Measurements from ENCODE around the gene POMP. TPM values are rescaled to one million over a fixed set of nuclear protein-coding genes. Genes with fewer than 3 reads are reported as not detected.

The POMP gene
- total RNA-seq, result 49.6 to 50.5 TPM (median 49.7 TPM) in 3 replicates

DNA sequence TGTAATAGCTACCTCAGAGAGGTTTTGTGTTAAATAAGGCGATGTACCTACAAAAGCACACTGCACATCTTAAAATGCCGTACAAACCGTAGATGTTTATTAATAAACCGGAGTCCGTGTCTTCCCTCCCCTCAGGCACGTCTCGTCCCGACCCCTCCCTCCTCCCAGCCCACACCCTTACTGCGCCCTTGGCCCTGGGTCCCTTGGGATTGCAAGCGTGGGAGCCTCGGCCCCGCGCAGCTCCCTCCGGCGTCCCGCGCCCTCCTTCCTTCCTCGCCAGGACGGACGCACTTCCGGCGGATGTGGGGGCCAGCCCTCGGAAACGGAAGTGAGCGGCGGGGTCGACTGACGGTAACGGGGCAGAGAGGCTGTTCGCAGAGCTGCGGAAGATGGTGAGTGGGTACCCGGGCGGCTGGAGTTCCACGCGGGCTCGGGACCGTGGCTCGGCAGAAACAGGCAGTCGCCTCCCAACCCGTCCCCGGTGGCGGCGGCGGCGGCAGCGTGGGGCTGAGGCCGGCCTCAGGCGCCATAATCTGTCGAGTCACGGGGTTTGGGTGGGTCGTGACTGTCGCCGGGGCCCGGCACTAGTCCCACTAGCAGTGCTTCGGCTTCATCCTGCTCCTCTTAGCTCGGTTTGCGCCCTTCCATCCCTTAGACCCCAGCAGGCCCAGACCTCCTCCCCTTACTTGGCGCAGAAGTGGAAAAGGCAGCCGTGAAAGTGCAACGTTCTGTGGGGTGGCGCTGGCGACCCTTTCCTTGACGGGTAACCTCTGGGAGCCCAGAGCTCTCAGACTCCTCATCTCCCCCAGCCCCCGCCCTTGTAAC, at the start of gene POMP:
Gene POMP, plus strand, starts transcription at position 335 of the 825 bp plus-strand sequence. Its CDS starts 55 bp downstream, at position 390.
- Mint-ChIP-seq H3K27me3 (ENCODE audit: low read depth) (no peaks in the 10 kb centered on the region), H3K4me1 (peaks cover 48% of the 10 kb centered on the region)
- TF ChIP-seq CTCF (IDR thresholded peaks at IDR 0.05; ENCODE audit: unreplicated experiment), result no peak

DNA sequence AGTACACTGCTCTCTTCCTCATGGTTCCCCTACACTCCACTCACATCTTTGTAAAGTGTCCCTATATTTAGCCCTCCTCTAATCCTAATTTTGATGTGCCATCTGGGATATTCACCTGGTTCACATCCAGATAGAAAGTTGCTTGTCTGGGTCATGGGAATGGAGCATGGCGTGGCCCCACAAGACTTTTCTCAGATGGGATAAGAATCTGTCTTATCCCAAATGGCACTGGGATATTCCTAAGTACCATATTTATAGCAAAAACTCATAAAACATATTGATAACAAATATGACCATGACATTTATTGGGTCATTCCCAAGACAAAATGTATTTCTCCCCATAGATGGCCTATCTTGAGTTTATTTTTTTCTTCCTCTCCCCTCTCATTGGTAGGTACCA, 49.5 kb upstream of the POMP start:
- Mint-ChIP-seq H3K4me3 (no peak overlapping the region), H3K4me1 (peaks cover 5% of the 10 kb centered on the region), H3K36me3 (no peaks in the 10 kb centered on the region), H3K9me3 (peaks cover 3% of the 10 kb centered on the region), H3K27ac (peak overlapping the region; percentile 43), H3K27me3 (ENCODE audit: low read depth) (peaks cover 5% of the 10 kb centered on the region)
- TF ChIP-seq CTCF (IDR thresholded peaks at IDR 0.05; ENCODE audit: unreplicated experiment), result no peak
- DNase-seq (ENCODE audit: low spot score in 2 of 2, unreplicated experiment in 2 of 2), result no peak

More for the DNA sequence above, at the start of gene POMP:
- peaks cover 2% of the 10 kb centered on the region for H3K36me3 Mint-ChIP-seq
- no peaks in the 10 kb centered on the region for H3K9me3 Mint-ChIP-seq
- H3K4me3 Mint-ChIP-seq, result peak within 1 kb of the TSS; percentile 95
- peak; percentile 77 to 83 for DNase-seq (ENCODE audit: low spot score in 2 of 2, unreplicated experiment in 2 of 2)
- peak within 1 kb of the TSS; percentile 95 for H3K27ac Mint-ChIP-seq

DNA sequence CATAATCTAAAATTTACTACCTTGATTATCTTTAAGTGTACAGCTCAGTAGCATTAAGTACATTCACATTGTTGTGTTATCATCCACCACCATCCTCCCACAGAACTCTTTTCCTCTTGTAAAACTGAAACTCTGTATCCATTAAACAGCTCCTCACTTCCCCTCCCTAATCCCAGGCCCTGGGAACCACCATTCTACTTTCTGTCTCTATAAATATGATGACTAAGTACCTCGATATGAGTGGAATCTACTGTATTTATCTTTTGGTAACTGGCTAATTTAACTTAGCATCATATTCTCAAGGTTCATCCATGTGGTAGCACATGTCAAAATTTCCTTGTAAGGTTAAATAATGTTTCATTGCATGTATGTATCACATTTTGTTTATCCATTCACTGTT, 49.0 kb upstream of the POMP start:
- H3K4me3 Mint-ChIP-seq, result no peak overlapping the region
- no peak for DNase-seq (ENCODE audit: low spot score in 2 of 2, unreplicated experiment in 2 of 2)
- peak overlapping the region; percentile 43 for H3K27ac Mint-ChIP-seq
- H3K36me3 Mint-ChIP-seq, result no peaks in the 10 kb centered on the region
- H3K9me3 Mint-ChIP-seq, result no peaks in the 10 kb centered on the region
- no peak for TF ChIP-seq CTCF (IDR thresholded peaks at IDR 0.05; ENCODE audit: unreplicated experiment)
- H3K27me3 Mint-ChIP-seq (ENCODE audit: low read depth), result peaks cover 5% of the 10 kb centered on the region
- peaks cover 5% of the 10 kb centered on the region for H3K4me1 Mint-ChIP-seq

- Mint-ChIP-seq H3K4me3 (no peak overlapping the region), H3K36me3 (no peaks in the 10 kb centered on the region), H3K27me3 (ENCODE audit: low read depth) (peaks cover 5% of the 10 kb centered on the region), H3K9me3 (no peaks in the 10 kb centered on the region), H3K4me1 (peaks cover 5% of the 10 kb centered on the region), H3K27ac (no peak overlapping the region)
- no peak for TF ChIP-seq CTCF (IDR thresholded peaks at IDR 0.05; ENCODE audit: unreplicated experiment)
- no peak for DNase-seq (ENCODE audit: low spot score in 2 of 2, unreplicated experiment in 2 of 2)
Observed at GRCh38 chr13:28610996-28611395, 47.9 kb upstream of the POMP start.

GRCh38 chr13:28611654-28612131, 47.2 kb upstream of the POMP start:
- Mint-ChIP-seq H3K9me3 (no peaks in the 10 kb centered on the region), H3K27ac (no peak overlapping the region), H3K27me3 (ENCODE audit: low read depth) (peaks cover 4% of the 10 kb centered on the region), H3K36me3 (no peaks in the 10 kb centered on the region), H3K4me1 (peaks cover 5% of the 10 kb centered on the region), H3K4me3 (no peak overlapping the region)
- no peak for TF ChIP-seq CTCF (IDR thresholded peaks at IDR 0.05; ENCODE audit: unreplicated experiment)
- no peak for DNase-seq (ENCODE audit: low spot score in 2 of 2, unreplicated experiment in 2 of 2)
